ENCODE results near the gene DENND6A.
A peak's percentile ranks its signal among the peaks of the same experiment; 100 is the strongest.
"Not testable (repeated sequence)": the region's sequence is repeated elsewhere in the genome, so short reads cannot be mapped to it uniquely, and the experiment has no call there.

The DENND6A gene

GRCh38 chr3:57691411-57692132, 1.3 kb downstream of the DENND6A start:
- DNase-seq: peak; percentile 44

- no peak for DNase-seq
These were observed 3.4 kb downstream of the DENND6A start for GRCh38 chr3:57689367-57690053.

GRCh38 chr3:57688291-57688690, 4.6 kb downstream of the DENND6A start:
- DNase-seq: no peak

DNA sequence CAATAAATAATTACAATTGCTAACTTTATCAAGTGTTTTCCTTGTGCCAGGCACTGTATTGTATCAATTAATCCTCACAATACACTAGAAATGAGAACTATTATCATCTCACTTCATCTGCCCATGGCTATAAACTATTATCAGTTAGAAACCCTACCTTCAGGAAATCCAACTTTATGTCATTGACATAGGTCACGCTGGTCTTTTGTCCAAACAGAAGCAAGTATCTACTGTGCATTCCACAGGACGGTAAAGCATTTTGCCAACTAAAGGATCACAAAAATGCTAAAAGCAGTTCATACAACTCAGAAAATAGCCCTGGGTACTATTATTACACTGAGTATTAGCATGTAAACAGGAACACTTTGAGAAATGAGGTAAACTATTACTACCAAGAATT, 9.6 kb downstream of the DENND6A start:
- DNase-seq: no peak

DNA sequence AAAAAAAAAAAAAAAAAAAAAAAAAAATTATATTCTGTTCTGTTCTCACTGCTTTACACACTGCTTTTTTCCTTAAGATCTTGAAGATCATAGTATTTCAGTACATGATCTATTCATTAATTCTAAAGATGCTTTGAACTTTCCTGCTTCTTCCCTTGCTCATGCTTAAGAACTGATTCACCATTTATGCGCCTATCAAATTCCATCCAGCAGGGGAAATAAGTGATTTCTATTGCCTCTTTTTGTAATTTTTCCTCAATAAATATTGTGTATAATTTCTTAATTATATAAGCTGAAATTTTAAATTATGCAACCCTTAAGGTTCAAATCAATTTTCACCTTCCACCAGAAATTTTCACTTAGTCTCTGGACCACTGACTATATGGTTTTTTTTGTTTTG, 10.6 kb downstream of the DENND6A start:
- no peak for DNase-seq

DNA sequence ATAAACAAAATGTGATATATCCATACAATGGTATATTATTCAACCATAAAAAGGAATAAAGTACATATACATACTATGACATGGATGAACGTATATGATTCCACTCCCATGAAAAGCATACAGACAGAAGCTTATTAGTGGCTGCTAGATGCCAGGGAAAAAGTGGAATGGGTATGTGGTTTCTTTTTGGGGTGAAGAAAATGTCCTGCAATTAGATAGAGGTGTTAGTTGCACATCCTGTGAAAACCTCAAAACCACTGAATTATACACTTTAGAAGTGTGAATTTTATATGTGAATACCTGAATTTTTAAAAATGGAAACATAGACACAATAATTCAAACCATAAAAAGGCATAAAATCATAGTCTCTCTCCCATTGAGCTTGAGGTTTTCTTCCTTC, 11.2 kb downstream of the DENND6A start:
- no peak for DNase-seq

- DNase-seq: no peak
These were observed 12.8 kb downstream of the DENND6A start for GRCh38 chr3:57680046-57680445.

GRCh38 chr3:57675530-57675929, 17.3 kb downstream of the DENND6A start:
- DNase-seq: no peak

DNA sequence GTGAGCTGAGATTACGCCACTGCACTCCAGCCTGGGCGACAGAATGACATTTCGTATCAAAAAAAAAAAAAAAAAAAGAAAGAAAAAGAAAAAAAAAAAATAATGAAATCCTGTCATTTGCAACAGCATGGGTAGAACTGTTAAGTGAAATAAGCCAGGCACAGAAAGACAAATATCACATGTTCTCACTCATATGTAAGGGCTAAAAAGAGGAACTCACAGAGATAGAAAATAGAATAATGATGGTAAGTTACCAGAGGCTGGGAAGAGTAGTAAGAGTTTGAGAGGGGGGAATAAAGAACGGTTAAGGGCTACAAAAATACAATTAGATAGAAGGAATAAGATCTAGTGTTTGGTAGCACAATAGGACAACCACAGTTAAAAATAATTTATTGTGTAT, 19.7 kb downstream of the DENND6A start:
- DNase-seq: no peak

DNA sequence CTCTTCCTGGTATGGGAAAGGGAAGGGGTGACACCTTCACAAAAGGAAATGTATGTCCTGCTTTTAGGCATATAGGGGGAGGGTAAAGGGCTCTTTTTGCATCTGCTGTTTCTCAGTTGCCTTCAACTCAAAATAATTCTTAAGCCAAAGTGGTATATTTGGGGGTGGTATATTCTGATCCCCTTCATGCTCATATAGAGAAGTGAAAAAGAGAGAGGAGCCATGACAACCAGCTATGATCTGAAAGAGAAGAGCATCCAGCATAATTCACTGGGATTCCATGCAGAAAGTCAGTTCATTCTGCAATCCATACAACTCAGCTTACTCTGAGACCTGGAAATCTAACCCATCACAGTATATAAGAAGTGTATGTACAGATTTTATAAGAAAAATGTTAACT, 22.3 kb downstream of the DENND6A start:
- no peak for DNase-seq

DNA sequence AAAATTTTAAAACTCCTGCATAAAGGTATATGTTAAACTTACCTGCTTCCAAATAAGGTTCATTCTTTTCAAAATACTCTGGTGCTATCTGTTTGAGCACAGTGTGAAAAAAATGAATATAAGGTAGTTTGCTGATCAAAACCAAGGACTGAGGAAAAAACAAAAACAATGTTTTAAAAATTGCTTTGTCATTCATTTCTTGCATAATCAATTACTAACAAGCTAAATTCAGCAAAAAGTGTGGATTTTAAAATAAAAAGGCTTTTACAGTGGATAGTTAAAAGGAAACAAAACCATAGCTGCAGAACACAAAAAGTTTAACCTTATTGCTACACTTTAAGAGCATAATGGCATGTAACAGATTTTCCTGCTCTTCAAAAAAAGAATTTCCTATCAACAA, 31.5 kb downstream of the DENND6A start:
- no peak for DNase-seq

DNA sequence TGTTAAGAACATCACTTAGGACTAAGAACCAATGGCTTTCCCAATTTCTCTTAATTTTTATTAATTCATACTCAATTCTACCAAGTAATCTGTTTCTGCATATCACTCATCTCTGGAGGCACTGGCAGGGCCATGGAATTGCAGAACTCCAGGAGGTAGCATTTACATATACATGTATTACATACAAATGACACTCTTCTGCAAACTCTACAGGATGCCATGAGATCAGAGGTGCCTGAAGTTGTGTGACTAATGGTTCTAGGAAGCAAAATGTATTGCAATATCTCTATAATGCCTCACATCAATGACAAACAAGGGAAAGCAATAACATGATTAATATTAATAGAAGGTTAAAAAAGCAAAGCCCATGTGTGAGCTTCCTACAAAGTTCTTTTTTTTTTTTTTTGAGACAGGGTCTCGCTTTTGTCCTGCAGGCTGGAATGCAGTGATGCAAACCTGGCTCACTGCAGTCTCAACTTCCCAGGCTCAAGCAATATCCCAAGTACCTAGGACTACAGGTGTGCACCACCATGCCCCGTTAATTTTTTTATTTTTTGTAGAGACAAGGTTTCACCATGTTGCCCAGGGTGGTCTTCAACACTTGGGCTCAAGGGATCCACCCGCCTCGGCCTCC, 33.0 kb downstream of the DENND6A start:
- DNase-seq: no peak

GRCh38 chr3:57659004-57659673, 33.7 kb downstream of the DENND6A start:
- DNase-seq: no peak

GRCh38 chr3:57658536-57658935, 34.3 kb downstream of the DENND6A start:
- DNase-seq: no peak

DNA sequence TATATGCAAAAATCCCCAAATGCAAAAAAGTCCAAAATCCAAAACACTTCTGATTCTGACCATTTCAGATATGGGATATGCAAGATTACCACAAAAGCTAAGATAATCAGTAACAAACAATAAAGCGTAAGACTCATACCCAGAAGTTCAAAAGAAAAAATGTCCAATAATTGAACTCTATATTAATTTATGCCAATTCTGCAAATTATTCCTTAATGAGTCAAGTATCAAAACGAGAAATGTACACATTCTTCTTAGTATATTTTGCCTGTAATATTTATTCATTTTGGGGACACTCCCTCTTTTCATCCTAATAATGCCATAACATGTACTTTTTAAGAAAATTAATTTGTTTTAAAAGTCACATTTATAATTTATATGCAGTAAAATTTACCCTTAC, 37.1 kb downstream of the DENND6A start:
- DNase-seq: no peak

DNA sequence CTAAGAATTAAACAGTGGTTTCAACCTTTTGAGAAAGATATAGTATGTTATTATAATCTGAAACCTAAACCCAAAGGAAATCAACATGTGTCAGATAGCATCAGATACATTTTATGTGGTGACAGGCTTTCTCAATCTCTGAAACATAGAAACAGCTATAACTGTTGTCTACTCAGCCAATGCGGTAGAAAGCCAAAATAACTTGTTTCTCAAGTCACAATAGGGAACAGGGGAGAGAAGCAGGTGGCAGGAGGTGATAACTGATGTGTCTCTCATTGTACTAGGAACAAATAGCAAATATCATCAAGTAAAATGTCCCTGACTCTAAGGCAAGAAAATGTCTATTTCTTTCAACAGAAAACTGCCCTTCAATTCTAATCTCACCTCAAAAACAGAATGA, 38.6 kb downstream of the DENND6A start:
- DNase-seq: no peak

- DNase-seq: no peak
These were observed 40.7 kb downstream of the DENND6A start for GRCh38 chr3:57652203-57652602.

DNA sequence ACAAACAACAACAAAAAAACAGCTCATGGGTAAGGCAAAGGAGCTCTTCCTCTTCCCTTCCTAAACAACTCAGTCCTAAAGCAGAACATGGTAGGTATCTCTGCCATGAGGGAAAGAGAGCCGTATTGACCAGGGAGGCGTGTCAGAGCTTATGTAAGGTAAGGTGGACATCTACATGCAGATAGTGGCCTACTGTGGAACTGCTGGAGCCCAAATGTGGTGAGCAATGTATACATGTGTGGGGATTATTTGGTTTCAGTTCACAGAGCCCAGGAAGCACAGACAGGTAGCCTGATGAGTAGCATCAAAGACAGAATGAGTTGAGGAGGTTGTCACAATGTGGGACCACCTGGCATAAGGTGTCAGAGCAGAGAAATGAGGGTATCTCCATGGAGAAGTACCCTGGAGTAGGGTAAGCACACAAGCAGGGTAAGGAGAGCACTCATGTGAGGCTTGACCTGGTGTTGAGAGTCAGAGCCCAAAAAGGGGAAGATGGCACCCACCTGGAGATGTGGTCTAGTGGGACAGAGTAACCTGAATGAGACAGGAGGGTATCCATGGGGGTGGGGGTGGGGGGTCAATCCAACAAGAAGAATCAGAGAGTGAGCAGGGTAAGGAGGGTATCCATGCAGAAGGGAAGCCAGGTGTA, 45.5 kb downstream of the DENND6A start:
- no peak for DNase-seq

GRCh38 chr3:57646723-57647122, 46.2 kb downstream of the DENND6A start:
- DNase-seq: no peak

GRCh38 chr3:57644740-57645139, 48.1 kb downstream of the DENND6A start:
- DNase-seq: no peak

- DNase-seq: no peak
These were observed 55.5 kb downstream of the DENND6A start for GRCh38 chr3:57637391-57637790.

- not testable (repeated sequence) for DNase-seq
These were observed 58.6 kb downstream of the DENND6A start for GRCh38 chr3:57634259-57634658.

DNA sequence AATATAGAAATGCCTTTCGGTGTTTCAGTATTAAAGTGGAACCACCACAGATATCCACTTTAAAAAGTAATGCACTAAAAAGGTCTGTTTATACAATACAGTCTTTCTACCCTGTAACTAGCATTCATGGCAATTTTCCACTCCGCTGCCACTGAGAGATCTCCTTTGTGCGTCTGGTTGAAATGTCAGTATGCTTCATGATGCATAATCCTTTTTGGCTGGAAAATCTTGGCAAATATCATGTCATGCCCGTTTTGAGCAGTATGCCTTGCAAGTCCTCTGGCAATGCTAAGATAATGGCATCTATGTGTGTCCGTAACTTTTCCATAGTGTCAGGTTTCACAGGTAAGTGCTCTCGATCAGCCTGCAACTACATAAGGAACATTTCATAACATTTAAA, 64.9 kb downstream of the DENND6A start:
- no peak for DNase-seq

Measured in stimulated activated CD8-positive, alpha-beta memory T cell treated with anti-CD3 and anti-CD28 coated beads, Interleukin-4, amount 100 ng/mL, for 48 hours (primary cell).